ENCODE results near the gene CD151.

Gene CD151

DNA sequence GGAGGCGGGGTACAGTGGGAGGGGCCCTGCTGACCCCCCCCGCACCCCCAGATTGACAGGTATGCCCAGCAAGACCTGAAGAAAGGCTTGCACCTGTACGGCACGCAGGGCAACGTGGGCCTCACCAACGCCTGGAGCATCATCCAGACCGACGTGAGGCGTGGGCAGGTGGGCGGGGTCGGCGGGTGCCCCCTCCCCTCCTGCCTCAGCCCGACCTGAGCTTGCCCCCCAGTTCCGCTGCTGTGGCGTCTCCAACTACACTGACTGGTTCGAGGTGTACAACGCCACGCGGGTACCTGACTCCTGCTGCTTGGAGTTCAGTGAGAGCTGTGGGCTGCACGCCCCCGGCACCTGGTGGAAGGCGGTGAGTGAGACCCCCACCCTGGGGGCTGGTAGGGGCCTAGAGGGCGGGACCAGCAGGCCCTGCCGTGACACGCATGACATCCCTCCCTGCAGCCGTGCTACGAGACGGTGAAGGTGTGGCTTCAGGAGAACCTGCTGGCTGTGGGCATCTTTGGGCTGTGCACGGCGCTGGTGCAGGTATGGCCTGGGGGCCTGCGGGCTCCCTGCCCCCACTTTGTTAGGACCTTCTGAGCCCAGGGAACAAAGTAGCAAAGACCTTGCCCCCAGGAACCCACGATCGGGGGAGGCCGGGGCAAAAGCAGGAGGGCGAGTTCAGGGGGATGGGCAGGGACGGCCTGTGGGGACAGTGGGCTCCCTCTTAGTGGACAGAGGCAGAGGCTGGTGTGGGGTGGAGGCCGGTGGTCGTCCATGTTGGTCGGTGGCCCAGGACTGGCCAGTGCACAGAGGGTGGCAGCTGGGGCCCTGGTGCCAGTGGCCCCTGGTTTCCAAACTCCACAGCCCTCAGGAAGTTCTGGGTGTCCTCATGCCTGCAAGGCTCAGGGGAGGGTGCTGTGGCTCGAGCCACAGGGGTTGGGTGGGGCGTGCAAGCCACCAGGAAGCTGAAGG lies 33.0 kb downstream of the CD151 start:
- DNase-seq (ENCODE audit: low read depth): no peak
- TF ChIP-seq, protein P1, sequence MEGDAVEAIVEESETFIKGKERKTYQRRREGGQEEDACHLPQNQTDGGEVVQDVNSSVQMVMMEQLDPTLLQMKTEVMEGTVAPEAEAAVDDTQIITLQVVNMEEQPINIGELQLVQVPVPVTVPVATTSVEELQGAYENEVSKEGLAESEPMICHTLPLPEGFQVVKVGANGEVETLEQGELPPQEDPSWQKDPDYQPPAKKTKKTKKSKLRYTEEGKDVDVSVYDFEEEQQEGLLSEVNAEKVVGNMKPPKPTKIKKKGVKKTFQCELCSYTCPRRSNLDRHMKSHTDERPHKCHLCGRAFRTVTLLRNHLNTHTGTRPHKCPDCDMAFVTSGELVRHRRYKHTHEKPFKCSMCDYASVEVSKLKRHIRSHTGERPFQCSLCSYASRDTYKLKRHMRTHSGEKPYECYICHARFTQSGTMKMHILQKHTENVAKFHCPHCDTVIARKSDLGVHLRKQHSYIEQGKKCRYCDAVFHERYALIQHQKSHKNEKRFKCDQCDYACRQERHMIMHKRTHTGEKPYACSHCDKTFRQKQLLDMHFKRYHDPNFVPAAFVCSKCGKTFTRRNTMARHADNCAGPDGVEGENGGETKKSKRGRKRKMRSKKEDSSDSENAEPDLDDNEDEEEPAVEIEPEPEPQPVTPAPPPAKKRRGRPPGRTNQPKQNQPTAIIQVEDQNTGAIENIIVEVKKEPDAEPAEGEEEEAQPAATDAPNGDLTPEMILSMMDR (conservative IDR thresholded peaks at IDR 0.05; ENCODE audit: control insufficient read depth, insufficient read depth, low read depth, low read length): no peak
- no peak overlapping the region for H3K4me3 ChIP-seq (ENCODE audit: control insufficient read depth, low read depth, low read length)

DNA sequence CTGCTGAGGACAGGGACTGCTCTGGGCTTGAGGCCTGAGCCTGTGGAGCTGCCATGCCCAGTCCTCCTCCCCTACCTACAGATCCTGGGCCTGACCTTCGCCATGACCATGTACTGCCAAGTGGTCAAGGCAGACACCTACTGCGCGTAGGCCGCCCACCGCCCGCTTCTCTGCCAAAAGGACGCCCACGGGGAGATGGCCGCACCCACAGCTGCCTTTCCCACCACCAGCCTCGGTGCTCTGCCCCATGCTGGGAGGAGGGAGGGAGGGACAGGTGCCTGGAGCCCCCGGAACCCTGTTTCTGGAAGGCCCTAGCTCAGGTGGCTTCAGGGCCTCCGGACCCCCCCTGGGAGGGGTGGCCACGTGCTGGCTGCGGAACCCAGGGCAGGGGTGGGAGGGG lies 33.7 kb downstream of the CD151 start:
- DNase-seq (ENCODE audit: low read depth): no peak
- no peak overlapping the region for H3K4me3 ChIP-seq (ENCODE audit: control insufficient read depth, low read depth, low read length)
- TF ChIP-seq, protein P1 (conservative IDR thresholded peaks at IDR 0.05; ENCODE audit: control insufficient read depth, insufficient read depth, low read depth, low read length): no peak

DNA sequence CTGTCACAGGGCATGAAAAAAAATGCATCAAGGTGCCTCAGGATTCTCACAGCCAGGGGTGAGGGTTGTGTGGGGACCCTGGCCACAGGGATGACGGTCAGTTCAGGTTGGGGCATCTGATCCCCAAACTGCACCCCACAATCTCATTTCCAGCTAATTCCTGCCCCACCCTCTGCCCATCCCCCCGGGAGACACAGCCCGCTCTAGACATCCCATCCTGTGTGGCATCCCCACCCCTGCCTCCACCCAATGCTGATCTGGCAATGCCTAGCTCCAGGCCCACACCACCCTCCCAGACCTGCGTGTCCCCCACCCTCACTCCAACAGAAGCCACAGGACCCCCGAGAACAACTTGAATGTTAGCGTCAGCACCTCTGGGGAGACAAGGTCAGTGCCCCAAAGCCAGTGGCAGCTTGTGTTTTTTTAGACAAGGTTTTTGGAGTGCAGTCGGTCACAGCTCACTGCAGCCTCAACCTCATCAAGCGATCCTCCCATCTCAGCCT lies 35.2 kb downstream of the CD151 start:
- no peak overlapping the region for H3K4me3 ChIP-seq (ENCODE audit: control insufficient read depth, low read depth, low read length)
- TF ChIP-seq, protein P1 (conservative IDR thresholded peaks at IDR 0.05; ENCODE audit: control insufficient read depth, insufficient read depth, low read depth, low read length): no peak
- no peak for DNase-seq (ENCODE audit: low read depth)

DNA sequence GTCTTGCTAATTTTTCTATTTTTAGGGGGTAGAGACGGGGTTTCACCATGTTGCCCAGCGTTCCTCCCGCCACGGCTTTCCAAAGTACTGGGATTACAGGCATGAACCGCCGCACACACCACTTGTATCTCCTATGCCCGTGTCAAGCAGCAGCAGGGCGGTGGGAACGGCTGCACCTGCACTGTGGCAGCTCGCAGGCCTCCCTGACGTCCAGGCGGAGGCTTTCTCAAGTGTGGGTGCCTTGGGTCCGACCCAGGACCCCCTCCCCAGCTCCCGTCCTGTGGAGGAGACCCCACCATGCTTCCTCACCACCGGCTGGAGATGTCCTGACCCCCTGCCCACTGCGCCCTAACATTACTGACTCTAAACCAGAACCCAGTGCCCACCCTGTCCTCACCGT lies 35.6 kb downstream of the CD151 start:
- no peak overlapping the region for H3K4me3 ChIP-seq (ENCODE audit: control insufficient read depth, low read depth, low read length)
- TF ChIP-seq, protein P1 (conservative IDR thresholded peaks at IDR 0.05; ENCODE audit: control insufficient read depth, insufficient read depth, low read depth, low read length): no peak
- no peak for DNase-seq (ENCODE audit: low read depth)

DNA sequence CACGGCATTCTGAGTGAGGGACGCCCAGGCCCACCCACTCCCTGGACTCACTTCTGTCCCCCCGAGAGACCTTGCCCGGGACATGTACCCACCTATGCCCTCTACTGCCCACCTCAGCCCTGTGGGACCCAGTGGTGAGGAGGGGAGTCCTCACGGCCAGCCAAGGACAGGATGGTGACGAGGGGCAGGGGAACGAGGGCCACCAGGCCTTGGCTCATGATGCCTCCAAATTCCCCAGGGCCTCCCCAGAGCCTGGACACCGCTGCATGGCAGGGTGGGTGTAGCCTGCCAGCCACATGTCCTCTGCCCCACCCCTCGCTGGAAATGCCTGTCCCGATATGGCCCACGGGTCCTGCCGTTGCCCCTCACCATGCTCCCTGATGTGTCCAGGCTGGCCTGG lies 36.0 kb downstream of the CD151 start:
- TF ChIP-seq, protein P1 (conservative IDR thresholded peaks at IDR 0.05; ENCODE audit: control insufficient read depth, insufficient read depth, low read depth, low read length): no peak
- H3K4me3 ChIP-seq (ENCODE audit: control insufficient read depth, low read depth, low read length): no peak overlapping the region
- no peak for DNase-seq (ENCODE audit: low read depth)

DNA sequence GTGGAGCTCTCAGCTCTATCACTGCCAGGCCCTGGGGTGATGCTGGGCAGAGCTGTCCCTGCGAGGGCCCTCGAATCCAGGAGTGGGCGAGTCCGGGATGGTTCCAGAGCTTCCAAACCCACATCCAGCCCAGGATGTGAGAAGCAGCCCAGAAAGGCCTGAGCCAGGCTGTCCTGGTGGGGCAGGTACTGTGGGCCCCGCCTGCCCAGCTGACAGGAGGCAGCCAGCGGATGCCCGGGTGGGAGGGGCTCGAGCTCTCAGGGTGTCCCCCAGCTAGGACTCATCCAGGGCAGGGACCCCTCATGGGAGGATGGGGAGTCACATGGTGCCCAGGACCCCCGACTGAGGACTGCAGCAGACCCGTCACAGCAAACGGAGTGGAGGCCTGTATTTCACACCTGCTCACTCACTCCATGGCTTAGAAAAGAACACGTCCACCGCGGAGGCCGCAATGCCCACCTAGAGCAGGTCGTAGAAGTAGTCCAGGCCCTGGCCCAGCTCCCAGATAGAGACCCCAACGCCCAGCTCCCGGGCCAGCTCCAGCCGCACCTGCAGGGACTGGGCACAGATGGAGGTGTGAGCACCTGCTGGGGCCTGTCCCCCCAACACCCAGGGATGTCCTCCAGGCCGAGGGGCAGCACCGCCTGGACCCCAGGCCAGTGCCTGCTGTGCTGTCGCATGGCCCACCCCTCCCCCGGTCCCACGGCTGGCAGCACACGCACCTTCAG lies 36.8 kb downstream of the CD151 start:
- H3K4me3 ChIP-seq (ENCODE audit: control insufficient read depth, low read depth, low read length): no peak overlapping the region
- TF ChIP-seq, protein P1 (conservative IDR thresholded peaks at IDR 0.05; ENCODE audit: control insufficient read depth, insufficient read depth, low read depth, low read length): no peak
- no peak for DNase-seq (ENCODE audit: low read depth)
